Effector memory CD4-positive, alpha-beta T cell (primary cell): ENCODE data around the gene UPF2.
"Not testable (repeated sequence)": the region's sequence is repeated elsewhere in the genome, so short reads cannot be mapped to it uniquely, and the experiment has no call there.

Source experiments
- DNase-seq, 3 donors: peaks; one replicate each; pipeline ENCODE4 v3.0.0-alpha.2; 2020
- H3K27ac ChIP-seq: 2 replicates; pipeline ENCODE4 v1.7.0; 2013; ENCODE audit warnings: mild to moderate bottlenecking, low read length, moderate library complexity; ENCODE audit not compliant: insufficient read depth, poor library complexity, severe bottlenecking
- H3K27me3 ChIP-seq: replicated peaks from 2 replicates; pipeline ENCODE4 v1.7.0; 2013; ENCODE audit warnings: mild to moderate bottlenecking, low read length; ENCODE audit not compliant: insufficient read depth, control insufficient read depth, poor library complexity, severe bottlenecking
- H3K36me3 ChIP-seq: 2 replicates; pipeline ENCODE4 v1.7.0; 2013; ENCODE audit warnings: mild to moderate bottlenecking, low read length, moderate library complexity; ENCODE audit not compliant: control insufficient read depth, insufficient read depth
- H3K4me1 ChIP-seq: 2 replicates; pipeline ENCODE4 v1.7.0; 2013; ENCODE audit warnings: low read length, mild to moderate bottlenecking; ENCODE audit not compliant: control insufficient read depth, insufficient read depth, poor library complexity, severe bottlenecking
- H3K4me3 ChIP-seq: 2 replicates; pipeline ENCODE4 v1.7.0; 2013; ENCODE audit warnings: low read length, low read depth, mild to moderate bottlenecking; ENCODE audit not compliant: insufficient read depth, poor library complexity, severe bottlenecking
- H3K9me3 ChIP-seq: 2 replicates; pipeline ENCODE4 v1.7.0; 2013; ENCODE audit warnings: mild to moderate bottlenecking, low read length, moderate library complexity; ENCODE audit not compliant: control insufficient read depth

Gene UPF2

DNA sequence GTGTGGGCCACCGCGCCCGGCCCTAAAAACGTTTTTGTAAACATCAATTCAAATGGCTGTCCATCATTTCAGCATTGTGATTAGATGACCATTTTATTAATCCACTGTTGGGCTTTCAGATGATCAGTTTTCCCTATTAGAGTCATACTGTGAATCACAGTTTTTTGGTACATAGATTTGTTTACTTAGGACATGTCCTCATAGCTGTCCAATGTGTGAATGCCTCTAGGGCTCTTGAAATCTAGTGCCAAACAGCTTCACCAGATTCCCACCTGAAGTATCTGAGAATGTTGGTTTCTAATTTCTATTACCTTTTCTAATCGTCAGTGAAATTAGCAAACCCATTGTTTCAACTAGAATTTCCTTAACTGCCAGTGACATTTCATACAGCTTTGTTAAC lies 66.8 kb downstream of the UPF2 start:
- Histone ChIP-seq H3K27me3 (no peaks in the 10 kb centered on the region), H3K4me3 (no peak overlapping the region), H3K27ac (no peak overlapping the region), H3K4me1 (no peaks in the 10 kb centered on the region), H3K9me3 (no peaks in the 10 kb centered on the region), H3K36me3 (peaks cover 24% of the 10 kb centered on the region)
- DNase-seq, result no peak

DNA sequence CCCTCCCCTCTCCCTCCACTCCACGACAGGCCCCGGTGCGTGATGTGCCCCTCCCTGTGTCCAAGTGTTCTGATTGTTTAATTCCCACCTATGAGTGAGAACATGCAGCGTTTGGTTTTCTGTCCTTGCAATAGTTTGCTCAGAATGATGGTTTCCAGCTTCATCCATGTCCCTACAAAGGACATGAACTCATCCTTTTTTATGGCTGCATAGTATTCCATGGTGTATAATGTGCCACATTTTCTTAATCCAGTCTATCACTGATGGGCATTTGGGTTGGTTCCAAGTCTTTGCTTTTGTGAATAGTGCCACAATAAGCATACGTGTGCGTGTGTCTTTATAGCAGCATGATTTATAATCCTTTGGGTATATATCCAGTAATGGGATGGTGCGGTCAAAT lies 70.1 kb downstream of the UPF2 start:
- H3K36me3 ChIP-seq, result peaks cover 11% of the 10 kb centered on the region
- H3K27me3 ChIP-seq, H3K4me3 ChIP-seq, H3K9me3 ChIP-seq, H3K27ac ChIP-seq, DNase-seq, H3K4me1 ChIP-seq: not testable (repeated sequence)

GRCh38 chr10:11962176-11962575 lies 80.4 kb downstream of the UPF2 start:
- no peaks in the 10 kb centered on the region for H3K4me1 ChIP-seq
- H3K36me3 ChIP-seq, result peaks cover 62% of the 10 kb centered on the region
- H3K27me3 ChIP-seq, result no peaks in the 10 kb centered on the region
- DNase-seq, result no peak
- H3K27ac ChIP-seq, result no peak overlapping the region
- no peak overlapping the region for H3K4me3 ChIP-seq
- peaks cover 3% of the 10 kb centered on the region for H3K9me3 ChIP-seq

DNA sequence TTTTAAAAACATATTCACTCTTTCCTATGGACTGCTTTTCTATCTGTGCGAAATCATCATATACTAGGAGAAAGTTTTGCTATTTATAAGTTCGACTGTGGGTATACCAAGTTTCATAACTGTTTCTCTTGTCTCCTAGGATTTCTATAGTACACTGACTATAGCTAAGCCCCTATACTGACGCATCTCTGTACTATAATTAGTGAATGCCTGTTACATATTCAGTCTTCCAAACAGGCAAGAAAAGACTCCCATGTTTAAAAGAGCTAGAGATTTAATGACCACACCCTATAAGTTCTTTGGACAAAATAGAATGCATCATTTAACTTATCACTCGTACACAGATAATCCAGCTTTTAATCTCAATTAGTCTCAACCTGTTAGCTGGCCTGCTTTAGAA lies 80.8 kb downstream of the UPF2 start:
- Histone ChIP-seq H3K36me3 (peaks cover 60% of the 10 kb centered on the region), H3K4me1 (no peaks in the 10 kb centered on the region), H3K4me3 (no peak overlapping the region), H3K27me3 (no peaks in the 10 kb centered on the region), H3K9me3 (peaks cover 2% of the 10 kb centered on the region), H3K27ac (no peak overlapping the region)
- DNase-seq, result no peak

DNA sequence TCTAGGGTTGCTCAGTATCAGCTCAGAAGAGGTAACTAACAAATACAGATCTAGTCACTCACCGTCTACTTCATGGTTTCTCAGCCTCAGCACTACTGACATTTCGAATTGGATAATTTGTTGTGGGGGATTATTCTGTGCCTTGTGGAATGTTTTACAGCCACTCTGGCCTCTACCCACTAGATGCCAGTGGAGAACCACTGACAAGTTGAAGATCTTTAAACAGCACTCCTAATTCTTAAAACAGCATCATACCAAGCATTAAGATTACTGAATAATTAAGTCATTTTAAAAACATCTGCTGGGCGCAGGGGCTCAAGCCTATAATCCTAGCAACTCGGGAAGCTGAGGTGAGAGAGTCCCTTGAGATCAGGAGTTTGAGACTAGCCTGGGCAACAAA lies 82.6 kb downstream of the UPF2 start:
- peaks cover 65% of the 10 kb centered on the region for H3K36me3 ChIP-seq
- no peak overlapping the region for H3K4me3 ChIP-seq
- DNase-seq, result no peak
- H3K27ac ChIP-seq, result no peak overlapping the region
- no peaks in the 10 kb centered on the region for H3K27me3 ChIP-seq
- no peaks in the 10 kb centered on the region for H3K4me1 ChIP-seq
- no peaks in the 10 kb centered on the region for H3K9me3 ChIP-seq

- Histone ChIP-seq H3K27me3 (no peaks in the 10 kb centered on the region), H3K36me3 (peaks cover 57% of the 10 kb centered on the region), H3K4me1 (no peaks in the 10 kb centered on the region), H3K4me3 (no peak overlapping the region), H3K27ac (no peak overlapping the region), H3K9me3 (no peaks in the 10 kb centered on the region)
- DNase-seq, result no peak
These were observed 83.7 kb downstream of the UPF2 start for GRCh38 chr10:11958956-11959355.

DNA sequence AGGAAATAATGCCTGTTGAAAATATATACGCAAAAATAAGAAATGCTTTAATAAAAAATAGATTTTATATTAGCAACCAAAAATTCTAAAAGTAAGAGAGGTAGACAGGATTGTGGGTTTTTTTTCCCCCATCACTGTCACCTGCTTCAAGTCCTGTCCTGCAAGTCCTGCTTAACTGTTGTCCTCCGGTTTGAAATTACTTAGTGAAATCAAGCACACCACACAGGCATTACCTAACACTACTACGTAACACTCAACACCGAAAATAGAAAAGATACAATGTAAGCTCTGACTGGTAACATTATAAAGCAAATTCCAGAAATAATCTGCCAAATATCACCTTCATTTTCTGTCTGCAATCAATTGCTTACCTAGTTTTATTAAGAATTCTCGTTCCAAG lies 90.9 kb downstream of the UPF2 start:
- H3K36me3 ChIP-seq, result peaks cover 31% of the 10 kb centered on the region
- DNase-seq, result no peak

DNA sequence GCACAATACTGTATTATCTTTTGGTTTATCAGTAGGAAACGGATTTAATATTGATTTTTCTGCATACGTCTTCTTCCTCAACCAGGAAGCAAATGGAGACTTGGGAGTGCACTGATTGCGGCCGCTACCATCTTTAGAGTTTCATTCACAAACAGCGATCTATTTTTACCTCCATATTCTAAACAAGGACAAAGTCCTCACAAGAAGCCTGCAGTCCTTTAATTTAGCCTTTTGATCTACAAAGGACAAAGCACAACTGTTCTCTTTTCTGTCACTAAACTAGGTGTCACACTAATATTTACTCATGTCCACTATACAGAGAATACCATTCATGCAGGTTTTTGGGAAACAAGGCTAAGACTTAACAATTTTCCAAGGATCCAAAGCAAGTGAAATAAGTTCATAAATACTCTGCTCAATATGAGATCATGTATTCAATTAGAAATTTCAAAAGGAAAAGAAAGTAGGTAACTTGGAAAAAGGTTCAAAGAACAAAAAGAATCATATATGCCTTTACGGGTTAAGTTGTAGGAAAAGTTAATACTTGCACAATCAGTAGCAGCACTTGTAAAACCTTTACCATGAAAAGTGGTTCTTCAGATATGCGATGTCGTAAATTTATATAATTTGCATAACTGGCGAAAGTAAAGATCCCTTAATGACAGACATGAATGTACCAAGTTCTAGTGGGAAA lies 92.1 kb downstream of the UPF2 start:
- no peaks in the 10 kb centered on the region for H3K27me3 ChIP-seq
- no peaks in the 10 kb centered on the region for H3K9me3 ChIP-seq

More for the DNA sequence above, 90.9 kb downstream of the UPF2 start:
- H3K27me3 ChIP-seq, result no peaks in the 10 kb centered on the region
- H3K9me3 ChIP-seq, result no peaks in the 10 kb centered on the region
- H3K4me1 ChIP-seq, result no peaks in the 10 kb centered on the region
- H3K27ac ChIP-seq, result no peak overlapping the region
- no peak overlapping the region for H3K4me3 ChIP-seq

DNA sequence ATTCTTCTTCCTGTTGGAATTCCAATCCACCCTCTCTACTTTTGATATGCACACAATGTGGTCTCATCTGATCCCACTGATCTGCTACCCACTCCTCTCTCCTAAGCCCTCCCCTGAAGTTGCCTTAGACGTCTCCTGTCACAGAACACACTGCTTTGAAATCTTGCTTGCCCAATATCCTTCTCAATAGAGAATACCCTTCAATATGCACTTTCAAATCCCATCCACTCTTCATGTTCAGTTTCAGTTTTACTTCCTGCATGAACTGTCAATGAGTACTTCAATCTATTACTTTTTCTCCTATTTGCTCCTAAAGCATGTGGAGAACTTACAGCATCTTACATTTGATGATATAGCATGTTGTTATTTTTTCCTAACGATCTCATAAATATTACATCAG lies 93.5 kb downstream of the UPF2 start:
- H3K27me3 ChIP-seq, result no peaks in the 10 kb centered on the region
- H3K27ac ChIP-seq, result no peak overlapping the region
- H3K36me3 ChIP-seq, result peaks cover 16% of the 10 kb centered on the region
- DNase-seq, result no peak
- H3K9me3 ChIP-seq, result no peaks in the 10 kb centered on the region
- no peaks in the 10 kb centered on the region for H3K4me1 ChIP-seq
- no peak overlapping the region for H3K4me3 ChIP-seq

More for the DNA sequence above, 92.1 kb downstream of the UPF2 start:
- Histone ChIP-seq H3K27ac (no peak overlapping the region), H3K36me3 (peaks cover 20% of the 10 kb centered on the region), H3K4me3 (no peak overlapping the region), H3K4me1 (no peaks in the 10 kb centered on the region)
- DNase-seq, result no peak

DNA sequence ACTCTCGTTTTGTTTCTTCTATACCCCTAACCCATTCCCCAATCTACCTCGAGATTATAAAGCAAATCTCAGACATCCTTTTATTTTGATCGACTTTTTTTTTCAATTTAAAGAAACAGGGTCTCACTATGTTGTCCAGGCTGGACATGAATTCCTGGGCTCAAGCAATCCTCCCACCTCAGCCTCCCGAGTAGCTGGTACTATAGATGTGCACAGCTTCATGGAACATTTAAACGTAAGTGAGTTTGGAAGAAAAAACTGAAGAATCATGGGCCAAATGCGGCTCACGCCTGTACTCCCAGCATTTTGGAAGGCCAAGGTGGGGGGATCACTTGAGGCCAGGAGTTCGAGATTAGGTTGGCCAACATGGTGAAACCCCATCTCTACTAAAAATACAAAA lies 96.0 kb downstream of the UPF2 start:
- no peak for DNase-seq
- Histone ChIP-seq H3K4me3 (no peak overlapping the region), H3K27ac (no peak overlapping the region), H3K36me3 (peaks cover 26% of the 10 kb centered on the region), H3K9me3 (no peaks in the 10 kb centered on the region), H3K4me1 (no peaks in the 10 kb centered on the region), H3K27me3 (no peaks in the 10 kb centered on the region)
